HepG2 (cell line): Measurements from ENCODE around the gene STUB1. TPM values are rescaled to one million over a fixed set of nuclear protein-coding genes. Genes with fewer than 3 reads are reported as not detected.

Source experiments
- ASH2L ChIP-seq: fragments of 300-600, 200-600 bp; sonication (generic); IDR thresholded peaks from 2 replicates; pipeline ENCODE4 v1.7.0; 2017; ENCODE audit warnings: low read depth, mild to moderate bottlenecking, moderate library complexity, mixed read lengths, low read length; ENCODE audit not compliant: insufficient read length
- ATF1 ChIP-seq: IDR thresholded peaks from 2 replicates; pipeline ENCODE4 v1.6.1; 2016; ENCODE audit warnings: mild to moderate bottlenecking, control low read depth
- ATF5 ChIP-seq: sonication (generic); formaldehyde crosslinking; IDR thresholded peaks from 2 replicates; pipeline ENCODE4 v1.4.0; 2020; ENCODE audit warnings: mild to moderate bottlenecking, low read depth, missing genetic modification reagents
- CEBPB ChIP-seq: IDR thresholded peaks from 2 replicates; pipeline ENCODE4 v1.6.1; 2011; ENCODE audit warnings: low read depth, low read length, improper control_type of control experiment, borderline replicate concordance
- HDAC2 ChIP-seq: sonication (generic); formaldehyde crosslinking; IDR thresholded peaks from 2 replicates; pipeline ENCODE4 v1.4.0; 2020; ENCODE audit warnings: missing genetic modification reagents
- HOXA7 ChIP-seq: sonication (generic); formaldehyde crosslinking; IDR thresholded peaks from 2 replicates; pipeline ENCODE4 v1.8.1; 2022; ENCODE audit warnings: mild to moderate bottlenecking, missing genetic modification reagents, moderate library complexity
- HOXD1 ChIP-seq: sonication (generic); formaldehyde crosslinking; IDR thresholded peaks from 2 replicates; pipeline ENCODE4 v1.5.0; 2020; ENCODE audit warnings: missing genetic modification reagents
- PAX8 ChIP-seq: sonication (generic); formaldehyde crosslinking; IDR thresholded peaks from 2 replicates; pipeline ENCODE4 v1.8.0; 2022; ENCODE audit warnings: mild to moderate bottlenecking, missing genetic modification reagents, borderline replicate concordance
- PRMT3 ChIP-seq: sonication (generic); formaldehyde crosslinking; IDR thresholded peaks from 2 replicates; pipeline ENCODE4 v1.8.1; 2022; ENCODE audit warnings: low read depth, mild to moderate bottlenecking, moderate library complexity, missing genetic modification reagents, borderline replicate concordance
- PRPF4 ChIP-seq: fragments of 200-400 bp; formaldehyde crosslinking; IDR thresholded peaks from 2 replicates; pipeline ENCODE4 v1.6.1; 2016; ENCODE audit warnings: low read length, low read depth; ENCODE audit not compliant: poor library complexity, severe bottlenecking
- PTBP1 ChIP-seq: fragments of 200-400 bp; formaldehyde crosslinking; IDR thresholded peaks from 2 replicates; pipeline ENCODE4 v1.6.1; 2018; ENCODE audit warnings: low read length, low read depth; ENCODE audit not compliant: poor library complexity, severe bottlenecking
- SP4 ChIP-seq: sonication (generic); formaldehyde crosslinking; IDR thresholded peaks from 2 replicates; pipeline ENCODE4 v1.8.1; 2023; ENCODE audit warnings: mild to moderate bottlenecking, missing genetic modification reagents
- SRY ChIP-seq: sonication (generic); formaldehyde crosslinking; IDR thresholded peaks from 2 replicates; pipeline ENCODE4 v1.8.0; 2022; ENCODE audit warnings: mild to moderate bottlenecking, missing genetic modification reagents
- TBX2 ChIP-seq: sonication (generic); formaldehyde crosslinking; IDR thresholded peaks from 2 replicates; pipeline ENCODE4 v1.5.0; 2020; ENCODE audit warnings: missing genetic modification reagents, mild to moderate bottlenecking, borderline replicate concordance
- YEATS2 ChIP-seq: sonication (generic); formaldehyde crosslinking; IDR thresholded peaks from 2 replicates; pipeline ENCODE4 v1.4.0; 2020; ENCODE audit warnings: missing genetic modification reagents, borderline replicate concordance
- ZNF234 ChIP-seq: sonication (generic); formaldehyde crosslinking; conservative IDR thresholded peaks from 2 replicates; pipeline ENCODE4 v1.5.1; 2020; ENCODE audit warnings: mild to moderate bottlenecking, missing genetic modification reagents
- ZNF292 ChIP-seq: sonication (generic); formaldehyde crosslinking; IDR thresholded peaks from 2 replicates; pipeline ENCODE4 v1.8.1; 2022; ENCODE audit warnings: mild to moderate bottlenecking, low read depth, missing genetic modification reagents, borderline replicate concordance
- ZNF3 ChIP-seq: IDR thresholded peaks from 2 replicates; pipeline ENCODE4 v1.7.0; 2017; ENCODE audit warnings: inconsistent platforms
- ZNF333 ChIP-seq: sonication (generic); formaldehyde crosslinking; IDR thresholded peaks from 2 replicates; pipeline ENCODE4 v1.4.0; 2020; ENCODE audit warnings: mild to moderate bottlenecking, missing genetic modification reagents, borderline replicate concordance
- ZNF660 ChIP-seq: sonication (generic); formaldehyde crosslinking; IDR thresholded peaks from 2 replicates; pipeline ENCODE4 v1.5.1; 2020; ENCODE audit warnings: mild to moderate bottlenecking, low read depth, missing genetic modification reagents, borderline replicate concordance
- ZNF800 ChIP-seq: sonication (generic); formaldehyde crosslinking; IDR thresholded peaks from 2 replicates; pipeline ENCODE4 v1.4.0; 2020; ENCODE audit warnings: missing genetic modification reagents
- polyA plus RNA-seq, 8 experiments: library from polyadenylated mRNA; depleted of rRNA in 3 of 8; stranded (reverse) in 7 of 8; unstranded in 1 of 8; fragments of >200 nt; fragmentation: Illumina TruSeq in 4 of 8; extraction: Trizol in 4 of 8; gene quantifications; 2 replicates each; pipeline versions ENCODE4 v1.2.1 to v1.2.3, GENCODE V29; 2011 to 2016; ENCODE audit warnings: low read depth in 4 of 8, missing spikeins in 1 of 8, mixed read lengths in 1 of 8; ENCODE audit not compliant: insufficient read depth in 1 of 8
- total RNA-seq, 5 experiments: library from RNA; depleted of rRNA; stranded (reverse); fragments of >200 nt; fragmentation: Illumina TruSeq; extraction: Trizol; gene quantifications; 2 replicates each; pipeline ENCODE4 v1.2.3, GENCODE V29; 2016; ENCODE audit warnings: low read depth in 1 of 5
- TF ChIP-seq, protein P1 (sequence below): sonication (generic); formaldehyde crosslinking; IDR thresholded peaks from 2 replicates; pipeline ENCODE4 v1.4.0; 2020; ENCODE audit warnings: missing genetic modification reagents

STUB1 gene
- total and polyA plus RNA-seq, 2 of the 13 experiments (the other 11 are each of a cell fraction or from before 2014, with no cell fraction given), result 52.9 to 78.2 TPM

- peak; percentile 41; the same call in 1 of the 2 replicates for TF ChIP-seq CEBPB
- TF ChIP-seq PAX8, result peak; percentile 83; the same call in 1 of the 2 replicates
- peak; percentile 48 for TF ChIP-seq ASH2L
- no peak for TF ChIP-seq ZNF660 (CRISPR knock-in tag)
- TF ChIP-seq ZNF3 (CRISPR knock-in tag), result no peak
- peak; percentile 91 for TF ChIP-seq SRY (CRISPR knock-in tag)
- peak; percentile 60; the same call in 1 of the 2 replicates for TF ChIP-seq HDAC2 (CRISPR knock-in tag)
- TF ChIP-seq PRMT3 (CRISPR knock-in tag), result no peak; the same call in 1 of the 2 replicates
- no peak for TF ChIP-seq PRPF4
- TF ChIP-seq, protein P1, sequence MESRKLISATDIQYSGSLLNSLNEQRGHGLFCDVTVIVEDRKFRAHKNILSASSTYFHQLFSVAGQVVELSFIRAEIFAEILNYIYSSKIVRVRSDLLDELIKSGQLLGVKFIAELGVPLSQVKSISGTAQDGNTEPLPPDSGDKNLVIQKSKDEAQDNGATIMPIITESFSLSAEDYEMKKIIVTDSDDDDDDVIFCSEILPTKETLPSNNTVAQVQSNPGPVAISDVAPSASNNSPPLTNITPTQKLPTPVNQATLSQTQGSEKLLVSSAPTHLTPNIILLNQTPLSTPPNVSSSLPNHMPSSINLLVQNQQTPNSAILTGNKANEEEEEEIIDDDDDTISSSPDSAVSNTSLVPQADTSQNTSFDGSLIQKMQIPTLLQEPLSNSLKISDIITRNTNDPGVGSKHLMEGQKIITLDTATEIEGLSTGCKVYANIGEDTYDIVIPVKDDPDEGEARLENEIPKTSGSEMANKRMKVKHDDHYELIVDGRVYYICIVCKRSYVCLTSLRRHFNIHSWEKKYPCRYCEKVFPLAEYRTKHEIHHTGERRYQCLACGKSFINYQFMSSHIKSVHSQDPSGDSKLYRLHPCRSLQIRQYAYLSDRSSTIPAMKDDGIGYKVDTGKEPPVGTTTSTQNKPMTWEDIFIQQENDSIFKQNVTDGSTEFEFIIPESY (CRISPR knock-in tag), result 0 out of 2 replicates have a peak, but pooled peaks have one; percentile 17
- no peak for TF ChIP-seq ATF1 (CRISPR knock-in tag)
- peak; percentile 83 for TF ChIP-seq TBX2
- no peak for TF ChIP-seq ZNF292 (CRISPR knock-in tag)
- TF ChIP-seq ZNF333 (CRISPR knock-in tag), result 0 out of 2 replicates have a peak, but pooled peaks have one; percentile 66
- no peak for TF ChIP-seq ATF5 (CRISPR knock-in tag)
- no peak for TF ChIP-seq HOXD1 (CRISPR knock-in tag)
- TF ChIP-seq ZNF800, result peak; percentile 72; the same call in 1 of the 2 replicates
- TF ChIP-seq ZNF234 (CRISPR knock-in tag), result no peak
- peak; percentile 67; the same call in 1 of the 2 replicates for TF ChIP-seq SP4 (CRISPR knock-in tag)
- peak; percentile 81 for TF ChIP-seq YEATS2 (CRISPR knock-in tag)
- TF ChIP-seq HOXA7, result no peak
- TF ChIP-seq PTBP1, result no peak
- TF ChIP-seq, all 625 proteins: peak for 344
These were observed 31.2 kb upstream of the STUB1 start, which contains the start of gene WDR90 (continued) for GRCh38 chr16:648781-649589.
